ENCODE results near the gene GUK1. TPM values are rescaled to one million over a fixed set of nuclear protein-coding genes. Genes with fewer than 3 reads are reported as not detected.

Gene GUK1
- total and polyA plus RNA-seq, 2 of the 8 experiments (the other 6 are each of a cell fraction or from before 2014, with no cell fraction given) = 68.5 to 183 TPM

DNA sequence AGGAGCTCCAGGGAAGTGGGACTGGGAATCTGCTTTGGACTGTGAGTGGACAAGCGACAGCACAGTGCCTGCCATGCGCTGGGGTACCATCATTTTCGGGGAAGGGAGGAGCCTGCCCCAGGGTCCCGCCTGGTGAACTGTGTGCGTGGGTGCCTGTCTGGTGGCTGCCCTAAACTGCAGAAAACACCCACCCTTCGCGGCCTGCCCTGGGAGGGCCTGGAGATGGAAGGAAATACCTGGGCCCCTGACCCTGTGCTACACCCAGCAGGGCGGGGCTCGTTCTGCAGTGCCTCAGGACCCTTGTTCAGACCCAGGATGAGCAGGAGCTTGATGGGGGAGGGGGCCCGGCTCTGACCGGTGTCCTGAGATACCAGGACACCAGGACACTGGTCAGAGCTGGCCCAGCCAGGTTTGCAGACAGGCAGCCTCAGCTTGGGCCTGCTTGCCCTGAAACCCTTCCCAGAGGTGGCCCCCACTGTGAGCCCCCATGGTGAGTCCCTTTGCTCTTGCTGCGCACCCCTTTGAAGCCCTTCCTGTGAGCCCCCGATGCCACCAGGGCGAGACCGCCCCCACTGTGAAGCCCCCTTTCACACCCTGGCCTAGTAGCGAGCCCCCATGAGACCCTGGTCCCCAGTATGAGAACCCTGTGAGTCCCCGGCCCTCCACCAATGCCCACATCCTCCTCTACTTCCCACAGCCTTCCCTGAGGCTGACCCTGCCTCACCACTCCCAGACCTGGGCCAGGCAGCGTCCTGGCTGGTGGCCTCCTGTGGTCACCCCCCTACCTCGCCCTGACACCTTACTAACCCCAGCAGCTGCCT, 12.2 kb downstream of the GUK1 start:
- no peak overlapping the region for H2AK5ac ChIP-seq (ENCODE audit: low read depth, low read length)
- H3K18ac ChIP-seq (ENCODE audit: extremely low read depth, low read length) = no peak overlapping the region
- H3K56ac ChIP-seq (replicated peaks; ENCODE audit: insufficient read length, low read depth, low read length) = no peak overlapping the region
- H2AFZ ChIP-seq (ENCODE audit: low read length) = no peak overlapping the region
- H4K8ac ChIP-seq (ENCODE audit: extremely low read depth, insufficient read depth, low read length) = no peak overlapping the region
- peaks cover 0 to 10% (median 4%) of the 10 kb centered on the region in 4 experiments; a peak in 1 of 7 replicates for H3K4me1 ChIP-seq (replicated peaks in 1 of 4; ENCODE audit: control insufficient read depth in 3 of 4, insufficient read depth in 4 of 4, low read length in 3 of 4)
- POLR2A ChIA-PET (ENCODE audit: partially characterized antibody) = interaction anchor here (1.0 to 5.5 kb wide), 4 partner anchors 12 to 70 kb away, joined by 3 to 44 read pairs (median 3); partner anchors contain the start of genes ARF1 and IBA57
- H3K27ac ChIP-seq (ENCODE audit: low read depth, low read length) = no peak overlapping the region; the same call in 1 of the 2 replicates
- no peak overlapping the region for H4K5ac ChIP-seq (ENCODE audit: insufficient read length, low read depth, low read length)
- H2BK120ac ChIP-seq (replicated peaks; ENCODE audit: low read depth, low read length) = no peak overlapping the region
- no peaks in the 10 kb centered on the region for H3K9me3 ChIP-seq (ENCODE audit: insufficient read depth in 2 of 2, low read depth in 1 of 2, low read length in 1 of 2)
- no peak overlapping the region for H3K23ac ChIP-seq (ENCODE audit: insufficient read length)
- 0 out of 7 replicates have a peak, but pooled peaks cover 0 to 5% (median 0%) of the 10 kb centered on the region in 4 experiments for H3K27me3 ChIP-seq (replicated peaks in 1 of 4; ENCODE audit: control insufficient read depth in 3 of 4, extremely low read depth in 1 of 4, insufficient read depth in 3 of 4, low read length in 3 of 4)
- H3K23me2 ChIP-seq (ENCODE audit: low read depth, low read length) = no peaks in the 10 kb centered on the region; the same call in 1 of the 2 replicates
- DNase-seq (ENCODE audit: low read depth in 1 of 2, low spot score in 2 of 2) = no peak
- no peak overlapping the region for H2BK12ac ChIP-seq (ENCODE audit: low read depth, low read length)
- WGBS, 2 experiments (ENCODE audit: extremely low coverage in 1 of 2, insufficient coverage in 1 of 2, insufficient read length in 1 of 2, insufficient replicate concordance in 2 of 2, low coverage in 1 of 2, low lambda C conversion rate in 2 of 2, missing lambda C conversion rate in 1 of 2) = 87% methylated on average over 19 of the region's 19 CpGs; no CpG with 5 or more reads in 1 of the 2 experiments
- H2BK5ac ChIP-seq (ENCODE audit: low read depth, low read length) = no peak overlapping the region
- H4K91ac ChIP-seq (replicated peaks; ENCODE audit: insufficient read length, low read length) = no peak overlapping the region
- no peaks in the 10 kb centered on the region for H3K79me2 ChIP-seq (ENCODE audit: control insufficient read depth in 1 of 2, insufficient read depth in 2 of 2, low read length in 2 of 2)
- H3K36me3 ChIP-seq (ENCODE audit: control insufficient read depth in 2 of 4, insufficient read depth in 4 of 4, low read length in 3 of 4) = no peaks in the 10 kb centered on the region
- H3K79me1 ChIP-seq (ENCODE audit: low read depth, low read length) = peaks cover 2% of the 10 kb centered on the region
- peaks cover 1 to 4% of the 10 kb centered on the region in 2 experiments for H4K20me1 ChIP-seq (replicated peaks in 1 of 2; ENCODE audit: control insufficient read depth in 1 of 2, insufficient read depth in 2 of 2, low read length in 2 of 2)
- FAIRE-seq = no peak
- H3K4ac ChIP-seq (replicated peaks; ENCODE audit: insufficient read length, low read depth, low read length) = no peak overlapping the region
- no peak overlapping the region for H3K4me2 ChIP-seq (ENCODE audit: insufficient read depth in 1 of 2, low read depth in 2 of 2, low read length in 2 of 2)
- H2BK20ac ChIP-seq (ENCODE audit: low read length) = no peak overlapping the region
- no peak overlapping the region for H2BK15ac ChIP-seq (ENCODE audit: low read length)
- no peak overlapping the region for H3K14ac ChIP-seq (ENCODE audit: insufficient read length)
- H3K4me3 ChIP-seq (ENCODE audit: extremely low read depth in 1 of 4, insufficient read depth in 2 of 4, low read depth in 3 of 4, low read length in 4 of 4) = no peak overlapping the region
- CTCF ChIA-PET (ENCODE audit: partially characterized antibody) = interaction anchor here (0.7 to 2.3 kb wide), 6 partner anchors 8 to 156 kb away, joined by 3 to 7 read pairs (median 4); partner anchors contain the start of gene IBA57
- no peak overlapping the region for H3K9ac ChIP-seq (replicated peaks in 1 of 4; ENCODE audit: extremely low read depth in 1 of 4, low read depth in 3 of 4, low read length in 3 of 4)
- no peak for TF ChIP-seq SIN3A (conservative IDR thresholded peaks at IDR 0.05 in 1 of 2, IDR thresholded peaks at IDR 0.05 in 1 of 2; ENCODE audit: low read depth in 1 of 2, low read length in 2 of 2)
- TF ChIP-seq, protein P1, sequence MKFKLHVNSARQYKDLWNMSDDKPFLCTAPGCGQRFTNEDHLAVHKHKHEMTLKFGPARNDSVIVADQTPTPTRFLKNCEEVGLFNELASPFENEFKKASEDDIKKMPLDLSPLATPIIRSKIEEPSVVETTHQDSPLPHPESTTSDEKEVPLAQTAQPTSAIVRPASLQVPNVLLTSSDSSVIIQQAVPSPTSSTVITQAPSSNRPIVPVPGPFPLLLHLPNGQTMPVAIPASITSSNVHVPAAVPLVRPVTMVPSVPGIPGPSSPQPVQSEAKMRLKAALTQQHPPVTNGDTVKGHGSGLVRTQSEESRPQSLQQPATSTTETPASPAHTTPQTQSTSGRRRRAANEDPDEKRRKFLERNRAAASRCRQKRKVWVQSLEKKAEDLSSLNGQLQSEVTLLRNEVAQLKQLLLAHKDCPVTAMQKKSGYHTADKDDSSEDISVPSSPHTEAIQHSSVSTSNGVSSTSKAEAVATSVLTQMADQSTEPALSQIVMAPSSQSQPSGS (IDR thresholded peaks at IDR 0.05; ENCODE audit: low read length) = no peak
- no peak for TF ChIP-seq KDM4A (IDR thresholded peaks at IDR 0.05; ENCODE audit: low read depth, low read length, severe bottlenecking)
- no peak for TF ChIP-seq POLR2AphosphoS5 (IDR thresholded peaks at IDR 0.05; ENCODE audit: low read depth, low read length)
- TF ChIP-seq JUN (IDR thresholded peaks at IDR 0.05; ENCODE audit: low read depth, low read length) = no peak
- no peak for TF ChIP-seq KDM5A (IDR thresholded peaks at IDR 0.05; ENCODE audit: low read length)
- TF ChIP-seq ZNF274 (IDR thresholded peaks at IDR 0.05; ENCODE audit: borderline replicate concordance, extremely low read depth, low read length) = no peak
- no peak for TF ChIP-seq TAF1 (IDR thresholded peaks at IDR 0.05; ENCODE audit: low read depth, low read length)
- TF ChIP-seq TBP (IDR thresholded peaks at IDR 0.05; ENCODE audit: low read depth, low read length) = no peak
- TF ChIP-seq NRF1 (IDR thresholded peaks at IDR 0.05; ENCODE audit: low read depth, low read length) = no peak
